ENCODE results near the gene MALRD1. TPM values are rescaled to one million over a fixed set of nuclear protein-coding genes. Genes with fewer than 3 reads are reported as not detected.

Gene MALRD1
- total RNA-seq, 1 donor from 2014 or later: 0.45 TPM

DNA sequence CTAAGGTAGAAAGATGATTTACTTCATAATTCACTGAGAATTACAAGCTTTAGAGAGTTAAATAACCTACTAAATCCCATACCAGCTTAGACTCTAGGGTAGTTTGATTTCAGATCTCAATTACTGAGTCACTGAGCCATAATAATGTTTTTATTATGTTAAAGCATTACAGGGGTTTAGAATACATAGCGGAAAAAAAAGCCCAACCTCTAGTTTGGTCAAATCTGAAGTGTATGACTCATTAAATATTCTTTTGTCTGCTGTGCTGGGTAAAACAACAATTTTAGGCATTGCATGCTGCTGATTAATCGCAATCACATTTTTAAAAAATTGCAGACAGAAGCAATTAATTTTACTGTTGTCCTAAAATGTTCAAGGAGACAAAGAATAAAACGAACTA lies 48.5 kb downstream of the MALRD1 start:
- no peaks in the 10 kb centered on the region for H3K36me3 ChIP-seq (ENCODE audit: insufficient read depth, low read length)
- H3K27ac Mint-ChIP-seq (ENCODE audit: unreplicated experiment): no peak overlapping the region
- no peaks in the 10 kb centered on the region for H3K4me1 Mint-ChIP-seq (ENCODE audit: low read depth, unreplicated experiment)

DNA sequence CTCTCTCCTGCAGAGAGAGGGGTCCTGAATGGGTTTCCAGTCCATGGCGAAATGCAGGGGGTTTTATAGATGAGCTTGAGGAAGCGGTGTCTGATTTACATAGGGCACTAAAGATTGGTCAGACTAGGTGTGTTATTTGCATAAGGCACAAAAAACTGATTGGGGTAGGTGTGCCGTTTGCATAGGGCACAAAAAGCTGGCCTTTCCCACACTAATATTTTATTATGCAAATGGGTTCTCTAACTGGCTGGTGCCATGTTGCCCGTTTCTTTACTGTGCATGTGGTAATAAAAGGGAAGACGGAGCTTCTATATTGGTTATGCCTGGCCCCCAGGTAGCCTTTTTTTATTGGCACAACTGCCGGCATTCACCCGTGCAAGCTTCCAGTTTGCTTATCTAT lies 50.2 kb downstream of the MALRD1 start:
- Mint-ChIP-seq H3K9me3 (ENCODE audit: unreplicated experiment) (no peaks in the 10 kb centered on the region), H3K36me3 (ENCODE audit: low read depth, unreplicated experiment) (no peaks in the 10 kb centered on the region), H3K4me3 (ENCODE audit: unreplicated experiment) (no peak overlapping the region), H3K4me1 (ENCODE audit: low read depth, unreplicated experiment) (no peaks in the 10 kb centered on the region), H3K27me3 (ENCODE audit: low read depth, unreplicated experiment) (no peaks in the 10 kb centered on the region), H3K27ac (ENCODE audit: unreplicated experiment) (no peak overlapping the region)
- Histone ChIP-seq H2AFZ (ENCODE audit: low read depth, low read length) (no peak overlapping the region), H3K27me3 (ENCODE audit: insufficient read depth, low read length) (no peaks in the 10 kb centered on the region), H3K27ac (ENCODE audit: low read depth, low read length) (no peak overlapping the region), H4K20me1 (ENCODE audit: insufficient read depth, low read length) (no peaks in the 10 kb centered on the region), H3K36me3 (ENCODE audit: insufficient read depth, low read length) (no peaks in the 10 kb centered on the region), H3K9ac (ENCODE audit: low read length) (no peak overlapping the region), H3K9me3 (ENCODE audit: insufficient read depth, low read depth, low read length) (no peaks in the 10 kb centered on the region), H3K4me2 (ENCODE audit: low read length) (no peak overlapping the region), H3K79me2 (ENCODE audit: insufficient read depth, low read length) (no peaks in the 10 kb centered on the region), H3K4me1 (ENCODE audit: insufficient read depth, low read length) (peaks cover 7% of the 10 kb centered on the region), H3K4me3 (ENCODE audit: insufficient read depth, low read depth, low read length) (no peak overlapping the region)
- DNase-seq (ENCODE audit: low read depth) (no peak), FAIRE-seq (no peak)
- TF ChIP-seq, protein P1, sequence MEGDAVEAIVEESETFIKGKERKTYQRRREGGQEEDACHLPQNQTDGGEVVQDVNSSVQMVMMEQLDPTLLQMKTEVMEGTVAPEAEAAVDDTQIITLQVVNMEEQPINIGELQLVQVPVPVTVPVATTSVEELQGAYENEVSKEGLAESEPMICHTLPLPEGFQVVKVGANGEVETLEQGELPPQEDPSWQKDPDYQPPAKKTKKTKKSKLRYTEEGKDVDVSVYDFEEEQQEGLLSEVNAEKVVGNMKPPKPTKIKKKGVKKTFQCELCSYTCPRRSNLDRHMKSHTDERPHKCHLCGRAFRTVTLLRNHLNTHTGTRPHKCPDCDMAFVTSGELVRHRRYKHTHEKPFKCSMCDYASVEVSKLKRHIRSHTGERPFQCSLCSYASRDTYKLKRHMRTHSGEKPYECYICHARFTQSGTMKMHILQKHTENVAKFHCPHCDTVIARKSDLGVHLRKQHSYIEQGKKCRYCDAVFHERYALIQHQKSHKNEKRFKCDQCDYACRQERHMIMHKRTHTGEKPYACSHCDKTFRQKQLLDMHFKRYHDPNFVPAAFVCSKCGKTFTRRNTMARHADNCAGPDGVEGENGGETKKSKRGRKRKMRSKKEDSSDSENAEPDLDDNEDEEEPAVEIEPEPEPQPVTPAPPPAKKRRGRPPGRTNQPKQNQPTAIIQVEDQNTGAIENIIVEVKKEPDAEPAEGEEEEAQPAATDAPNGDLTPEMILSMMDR (IDR thresholded peaks at IDR 0.05; ENCODE audit: insufficient read depth, low read depth, low read length): no peak
- no peak for TF ChIP-seq EZH2 (IDR thresholded peaks at IDR 0.05; ENCODE audit: insufficient read depth, low read length)

More for the DNA sequence above, 48.5 kb downstream of the MALRD1 start:
- Mint-ChIP-seq H3K4me3 (ENCODE audit: unreplicated experiment) (no peak overlapping the region), H3K27me3 (ENCODE audit: low read depth, unreplicated experiment) (no peaks in the 10 kb centered on the region), H3K36me3 (ENCODE audit: low read depth, unreplicated experiment) (no peaks in the 10 kb centered on the region), H3K9me3 (ENCODE audit: unreplicated experiment) (no peaks in the 10 kb centered on the region)
- no peak overlapping the region for H3K9ac ChIP-seq (ENCODE audit: low read length)
- H3K4me2 ChIP-seq (ENCODE audit: low read length): peak overlapping the region; percentile 45
- FAIRE-seq (no peak), DNase-seq (ENCODE audit: low read depth) (peak; percentile 71)
- H3K79me2 ChIP-seq (ENCODE audit: insufficient read depth, low read length): no peaks in the 10 kb centered on the region
- no peaks in the 10 kb centered on the region for H4K20me1 ChIP-seq (ENCODE audit: insufficient read depth, low read length)
- no peak for TF ChIP-seq EZH2 (IDR thresholded peaks at IDR 0.05; ENCODE audit: insufficient read depth, low read length)
- TF ChIP-seq, protein P1 (IDR thresholded peaks at IDR 0.05; ENCODE audit: insufficient read depth, low read depth, low read length): no peak
- peaks cover 7% of the 10 kb centered on the region for H3K4me1 ChIP-seq (ENCODE audit: insufficient read depth, low read length)
- no peaks in the 10 kb centered on the region for H3K27me3 ChIP-seq (ENCODE audit: insufficient read depth, low read length)
- no peaks in the 10 kb centered on the region for H3K9me3 ChIP-seq (ENCODE audit: insufficient read depth, low read depth, low read length)
- no peak overlapping the region for H3K27ac ChIP-seq (ENCODE audit: low read depth, low read length)
- H3K4me3 ChIP-seq (ENCODE audit: insufficient read depth, low read depth, low read length): no peak overlapping the region
- H2AFZ ChIP-seq (ENCODE audit: low read depth, low read length): peak overlapping the region; percentile 52

DNA sequence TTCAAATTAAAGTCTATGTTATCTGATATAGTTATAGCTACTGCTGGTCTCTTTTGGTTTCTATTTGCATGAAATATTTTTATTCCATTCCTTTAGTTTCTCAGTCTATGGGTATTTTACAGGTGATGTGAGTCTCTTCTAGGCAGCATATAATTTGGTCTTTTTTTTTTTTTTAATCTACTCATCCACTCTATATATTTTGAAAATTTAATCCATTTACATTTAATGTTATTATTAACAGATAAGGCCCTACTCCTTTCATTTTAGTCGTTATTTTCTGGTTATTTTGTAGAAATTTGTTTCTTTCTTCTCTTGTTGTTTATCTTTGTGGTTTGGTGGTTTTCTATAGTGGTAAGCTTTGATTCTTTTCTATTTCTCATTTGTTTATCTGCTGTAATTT lies 58.8 kb downstream of the MALRD1 start:
- FAIRE-seq: no peak
- H3K9me3 Mint-ChIP-seq (ENCODE audit: unreplicated experiment): peaks cover 7% of the 10 kb centered on the region
- no peaks in the 10 kb centered on the region for H3K27me3 Mint-ChIP-seq (ENCODE audit: low read depth, unreplicated experiment)

More for the DNA sequence above, 58.8 kb downstream of the MALRD1 start:
- Mint-ChIP-seq H3K36me3 (ENCODE audit: low read depth, unreplicated experiment) (no peaks in the 10 kb centered on the region), H3K27ac (ENCODE audit: unreplicated experiment) (no peak overlapping the region), H3K4me3 (ENCODE audit: unreplicated experiment) (no peak overlapping the region), H3K4me1 (ENCODE audit: low read depth, unreplicated experiment) (peaks cover 10% of the 10 kb centered on the region)
- Histone ChIP-seq H4K20me1 (ENCODE audit: insufficient read depth, low read length) (no peaks in the 10 kb centered on the region), H3K79me2 (ENCODE audit: insufficient read depth, low read length) (no peaks in the 10 kb centered on the region), H3K9ac (ENCODE audit: low read length) (no peak overlapping the region), H3K27ac (ENCODE audit: low read depth, low read length) (no peak overlapping the region), H3K4me2 (ENCODE audit: low read length) (no peak overlapping the region), H3K27me3 (ENCODE audit: insufficient read depth, low read length) (no peaks in the 10 kb centered on the region), H3K36me3 (ENCODE audit: insufficient read depth, low read length) (no peaks in the 10 kb centered on the region), H2AFZ (ENCODE audit: low read depth, low read length) (no peak overlapping the region), H3K4me3 (ENCODE audit: insufficient read depth, low read depth, low read length) (no peak overlapping the region), H3K9me3 (ENCODE audit: insufficient read depth, low read depth, low read length) (peaks cover 2% of the 10 kb centered on the region), H3K4me1 (ENCODE audit: insufficient read depth, low read length) (no peaks in the 10 kb centered on the region)
- TF ChIP-seq, protein P1 (IDR thresholded peaks at IDR 0.05; ENCODE audit: insufficient read depth, low read depth, low read length): no peak
- no peak for TF ChIP-seq EZH2 (IDR thresholded peaks at IDR 0.05; ENCODE audit: insufficient read depth, low read length)
- no peak for DNase-seq (ENCODE audit: low read depth)
